Gastrocnemius medialis (tissue), 4 donors: ENCODE results near the gene KCNAB1.

Experiments used
- CTCF ChIP-seq, 5 experiments: fragments of 450-650 bp in 3 of 5; fragments of 200-600 bp in 2 of 5; sonication (generic) in 2 of 5; IDR thresholded peaks in 4 of 5; conservative IDR thresholded peaks in 1 of 5; 1 replicate in 4 of 5; 2 replicates in 1 of 5; pipeline ENCODE4 v1.5.1; 2016 to 2019; ENCODE audit warnings: antibody characterized with exemption in 5 of 5, mild to moderate bottlenecking in 3 of 5, moderate library complexity in 3 of 5
- POLR2A ChIP-seq, 2 donors: fragments of 450-650 bp; IDR thresholded peaks; one replicate each; pipeline ENCODE4 v1.6.1; 2017; ENCODE audit warnings: antibody characterized with exemption in 2 of 2, mild to moderate bottlenecking in 2 of 2, moderate library complexity in 2 of 2

- TF ChIP-seq CTCF (IDR thresholded peaks at IDR 0.05 in 4 of 5, conservative IDR thresholded peaks at IDR 0.05 in 1 of 5) = no peak
- no peak for TF ChIP-seq POLR2A (IDR thresholded peaks at IDR 0.05)
Measured at GRCh38 chr3:156460206-156460611, 339.8 kb downstream of the KCNAB1 start.
